LHCN-M2 (cell line): ENCODE data around the gene SLC25A39. TPM values are rescaled to one million over a fixed set of nuclear protein-coding genes. Genes with fewer than 3 reads are reported as not detected.
"Not testable (repeated sequence)": the region's sequence is repeated elsewhere in the genome, so short reads cannot be mapped to it uniquely, and the experiment has no call there.

ENCODE experiments used
- DNase-seq: peaks from one replicate; pipeline ENCODE4 v3.0.0-alpha.2; 2012; ENCODE audit warnings: low read depth
- polyA plus RNA-seq: library from polyadenylated mRNA; unstranded; fragments of >200 nt; gene quantifications from one replicate; pipeline ENCODE4 v1.2.1, GENCODE V29; 2012; ENCODE audit warnings: missing spikeins
- total RNA-seq: library from RNA; depleted of rRNA; stranded (reverse); fragments of >200 nt; gene quantifications from 2 replicates; pipeline ENCODE4 v1.2.3, GENCODE V29; 2014; rRNA removed

SLC25A39 gene
- 113 and 136 TPM in 2 replicates for total RNA-seq
- polyA plus RNA-seq: 125 TPM

- peak; percentile 87 for DNase-seq
Measured at GRCh38 chr17:44324571-44325275, at the start of gene SLC25A39. Gene SLC25A39, minus strand, starts transcription at chr17:44324823. Its CDS starts 1,261 bp downstream, at chr17:44323562.

GRCh38 chr17:44372036-44372435 lies 47.4 kb upstream of the SLC25A39 start:
- no peak for DNase-seq

GRCh38 chr17:44369414-44370023 lies 44.9 kb upstream of the SLC25A39 start:
- not testable (repeated sequence) for DNase-seq

- DNase-seq: not testable (repeated sequence)
Measured at GRCh38 chr17:44368391-44369243, 44.0 kb upstream of the SLC25A39 start.

GRCh38 chr17:44367231-44367979 lies 42.8 kb upstream of the SLC25A39 start:
- DNase-seq: no peak

GRCh38 chr17:44365051-44365450 lies 40.4 kb upstream of the SLC25A39 start:
- not testable (repeated sequence) for DNase-seq

GRCh38 chr17:44363613-44364159 lies 39.1 kb upstream of the SLC25A39 start, which contains the start of gene FAM171A2:
Gene FAM171A2, minus strand, starts transcription at chr17:44363853. Its CDS starts 139 bp downstream, at chr17:44363714.
- DNase-seq: peak; percentile 36

GRCh38 chr17:44362949-44363612 lies 38.5 kb upstream of the SLC25A39 start:
- no peak for DNase-seq

- DNase-seq: no peak
Measured at GRCh38 chr17:44362459-44362948, 37.9 kb upstream of the SLC25A39 start.

- DNase-seq: no peak
Measured at GRCh38 chr17:44361292-44362260, 37.0 kb upstream of the SLC25A39 start.

- peak; percentile 49 for DNase-seq
Measured at GRCh38 chr17:44360826-44361225, 36.2 kb upstream of the SLC25A39 start.

GRCh38 chr17:44360144-44360533 lies 35.5 kb upstream of the SLC25A39 start:
- DNase-seq: no peak

GRCh38 chr17:44359458-44360143 lies 35.0 kb upstream of the SLC25A39 start:
- DNase-seq: no peak

- no peak for DNase-seq
Measured at GRCh38 chr17:44359006-44359405, 34.4 kb upstream of the SLC25A39 start.

GRCh38 chr17:44358066-44358465 lies 33.4 kb upstream of the SLC25A39 start:
- DNase-seq: no peak

GRCh38 chr17:44356241-44356640 lies 31.6 kb upstream of the SLC25A39 start:
- no peak for DNase-seq

- no peak for DNase-seq
Measured at GRCh38 chr17:44355642-44356099, 31.0 kb upstream of the SLC25A39 start.
